Measurements from ENCODE around the gene TLL2.

- TF ChIP-seq CTCF (IDR thresholded peaks at IDR 0.05): no peak
- TF ChIP-seq POLR2A (IDR thresholded peaks at IDR 0.05): no peak
Measured at GRCh38 chr10:96401036-96401435, 112.7 kb downstream of the TLL2 start.
